Muscle layer of duodenum (tissue), 2 donors: ENCODE results near the gene FBXW4.

ENCODE experiments used
- H3K27ac ChIP-seq: one replicate; pipeline ENCODE4 v1.7.0; 2013; ENCODE audit warnings: mild to moderate bottlenecking, low read length
- H3K27me3 ChIP-seq: one replicate; pipeline ENCODE4 v1.7.0; 2013; ENCODE audit warnings: low read depth, mild to moderate bottlenecking, control low read depth, low read length
- H3K36me3 ChIP-seq, 2 donors: one replicate each; pipeline ENCODE4 v1.7.0; 2013; ENCODE audit warnings: low read length in 2 of 2, control low read depth in 1 of 2, mild to moderate bottlenecking in 1 of 2; ENCODE audit not compliant: insufficient read depth in 2 of 2, control insufficient read depth in 1 of 2
- H3K4me1 ChIP-seq, 2 donors: one replicate each; pipeline ENCODE4 v1.7.0; 2013; ENCODE audit warnings: low read length in 2 of 2, mild to moderate bottlenecking in 2 of 2, control low read depth in 1 of 2, moderate library complexity in 1 of 2; ENCODE audit not compliant: insufficient read depth in 2 of 2, control insufficient read depth in 1 of 2
- H3K4me3 ChIP-seq, 2 donors: one replicate each; pipeline ENCODE4 v1.7.0; 2013; ENCODE audit warnings: low read length in 2 of 2, low read depth in 1 of 2, mild to moderate bottlenecking in 1 of 2
- H3K9me3 ChIP-seq, 2 donors: one replicate each; pipeline ENCODE4 v1.7.0; 2013; ENCODE audit warnings: low read length in 2 of 2, control low read depth in 1 of 2, mild to moderate bottlenecking in 1 of 2; ENCODE audit not compliant: control insufficient read depth in 1 of 2
- donor health status: healthy.

Gene FBXW4

GRCh38 chr10:101615525-101616116 is 79.3 kb downstream of the FBXW4 start:
- H3K36me3 ChIP-seq: peaks cover 28 to 47% of the 10 kb centered on the region in 2 donors
- H3K27ac ChIP-seq: no peak overlapping the region
- no peaks in the 10 kb centered on the region for H3K9me3 ChIP-seq

GRCh38 chr10:101614663-101615524 is 80.1 kb downstream of the FBXW4 start:
- Histone ChIP-seq H3K36me3 (peaks cover 33 to 47% of the 10 kb centered on the region in 2 donors), H3K4me3 (no peak overlapping the region), H3K27ac (no peak overlapping the region), H3K9me3 (no peaks in the 10 kb centered on the region), H3K27me3 (no peaks in the 10 kb centered on the region), H3K4me1 (peaks cover 0 to 3% of the 10 kb centered on the region in 2 donors)

More at GRCh38 chr10:101615525-101616116, 79.3 kb downstream of the FBXW4 start:
- Histone ChIP-seq H3K4me3 (no peak overlapping the region), H3K4me1 (peaks cover 0 to 3% of the 10 kb centered on the region in 2 donors), H3K27me3 (no peaks in the 10 kb centered on the region)

- Histone ChIP-seq H3K4me3 (no peak overlapping the region), H3K27me3 (no peaks in the 10 kb centered on the region), H3K9me3 (no peaks in the 10 kb centered on the region), H3K4me1 (peaks cover 0 to 3% of the 10 kb centered on the region in 2 donors), H3K36me3 (peaks cover 44 to 54% of the 10 kb centered on the region in 2 donors), H3K27ac (no peak overlapping the region)
Measured at GRCh38 chr10:101613646-101614045, 81.3 kb downstream of the FBXW4 start.

GRCh38 chr10:101612872-101613271 is 82.1 kb downstream of the FBXW4 start:
- Histone ChIP-seq H3K4me1 (peaks cover 0 to 3% of the 10 kb centered on the region in 2 donors), H3K4me3 (no peak overlapping the region), H3K9me3 (no peaks in the 10 kb centered on the region), H3K36me3 (peaks cover 44 to 60% of the 10 kb centered on the region in 2 donors), H3K27ac (no peak overlapping the region), H3K27me3 (no peaks in the 10 kb centered on the region)

- H3K27me3 ChIP-seq: no peaks in the 10 kb centered on the region
- no peaks in the 10 kb centered on the region for H3K9me3 ChIP-seq
- no peak overlapping the region for H3K4me3 ChIP-seq
- H3K4me1 ChIP-seq: peaks cover 0 to 3% of the 10 kb centered on the region in 2 donors
- H3K27ac ChIP-seq: no peak overlapping the region
- H3K36me3 ChIP-seq: peaks cover 47 to 57% of the 10 kb centered on the region in 2 donors
Measured at GRCh38 chr10:101612086-101612485, 82.9 kb downstream of the FBXW4 start.

- H3K4me1 ChIP-seq: peaks cover 0 to 3% of the 10 kb centered on the region in 2 donors
- no peak overlapping the region for H3K27ac ChIP-seq
- no peaks in the 10 kb centered on the region for H3K27me3 ChIP-seq
- no peak overlapping the region for H3K4me3 ChIP-seq
- peaks cover 50 to 56% of the 10 kb centered on the region in 2 donors for H3K36me3 ChIP-seq
- no peaks in the 10 kb centered on the region for H3K9me3 ChIP-seq
Measured at GRCh38 chr10:101611096-101611905, 83.7 kb downstream of the FBXW4 start.

GRCh38 chr10:101609481-101609880 is 85.5 kb downstream of the FBXW4 start:
- Histone ChIP-seq H3K4me1 (peaks cover 0 to 3% of the 10 kb centered on the region in 2 donors), H3K27me3 (no peaks in the 10 kb centered on the region), H3K27ac (no peak overlapping the region), H3K4me3 (no peak overlapping the region), H3K36me3 (peaks cover 59 to 67% of the 10 kb centered on the region in 2 donors), H3K9me3 (no peaks in the 10 kb centered on the region)

GRCh38 chr10:101607124-101607523 is 87.8 kb downstream of the FBXW4 start:
- no peak overlapping the region for H3K27ac ChIP-seq
- H3K27me3 ChIP-seq: no peaks in the 10 kb centered on the region
- H3K36me3 ChIP-seq: peaks cover 57 to 65% of the 10 kb centered on the region in 2 donors
- no peak overlapping the region for H3K4me3 ChIP-seq
- peaks cover 0 to 2% of the 10 kb centered on the region in 2 donors for H3K4me1 ChIP-seq
- H3K9me3 ChIP-seq: no peaks in the 10 kb centered on the region

GRCh38 chr10:101602761-101603398 is 92.1 kb downstream of the FBXW4 start:
- Histone ChIP-seq H3K36me3 (peaks cover 20 to 29% of the 10 kb centered on the region in 2 donors), H3K27me3 (no peaks in the 10 kb centered on the region), H3K27ac (no peak overlapping the region), H3K4me3 (no peak overlapping the region), H3K4me1 (no peaks in the 10 kb centered on the region), H3K9me3 (no peaks in the 10 kb centered on the region)

- no peaks in the 10 kb centered on the region for H3K9me3 ChIP-seq
Measured at GRCh38 chr10:101601541-101601940, 93.4 kb downstream of the FBXW4 start.

More at GRCh38 chr10:101601541-101601940, 93.4 kb downstream of the FBXW4 start:
- no peak overlapping the region for H3K27ac ChIP-seq
- H3K4me1 ChIP-seq: no peaks in the 10 kb centered on the region
- no peaks in the 10 kb centered on the region for H3K27me3 ChIP-seq
- H3K36me3 ChIP-seq: peaks cover 11 to 21% of the 10 kb centered on the region in 2 donors
- no peak overlapping the region for H3K4me3 ChIP-seq
